Gastroesophageal sphincter (tissue), 4 donors: ENCODE measurements around the gene ACTR8. TPM values are rescaled to one million over a fixed set of nuclear protein-coding genes. Genes with fewer than 3 reads are reported as not detected.

ENCODE experiments used
- ATAC-seq: fragments of 150-250 bp; one replicate; pipeline ENCODE4 v1.9.1; 2016; ENCODE audit warnings: mild to moderate bottlenecking, moderate library complexity
- H3K27ac ChIP-seq, 4 donors: fragments of 200-600 bp; sonication (generic) in 3 of 4; 1 replicate in 3 of 4; 2 replicates in 1 of 4; pipeline ENCODE4 v1.5.1; 2016 to 2019
- H3K27me3 ChIP-seq: fragments of 200-600 bp; sonication (generic); one replicate; pipeline ENCODE4 v1.5.1; 2019
- H3K36me3 ChIP-seq, 2 donors: fragments of 200-600 bp; sonication (generic); one replicate each; pipeline ENCODE4 v1.5.1; 2019; ENCODE audit warnings: control low read depth in 1 of 2
- H3K4me1 ChIP-seq, 3 donors: fragments of 200-600 bp; sonication (generic); 1 replicate in 2 of 3; 2 replicates in 1 of 3; pipeline ENCODE4 v1.5.1; 2016 to 2019; ENCODE audit warnings: control low read depth in 2 of 3
- H3K4me3 ChIP-seq, 2 donors: fragments of 200-600 bp; sonication (generic); one replicate each; pipeline ENCODE4 v1.5.1; 2019; ENCODE audit warnings: mild to moderate bottlenecking in 1 of 2, moderate library complexity in 1 of 2
- H3K9me3 ChIP-seq, 3 donors: fragments of 200-600 bp; sonication (generic); one replicate each; pipeline ENCODE4 v1.5.1; 2017 to 2019; ENCODE audit warnings: control low read depth in 2 of 3
- EP300 ChIP-seq: sonication (generic); formaldehyde crosslinking; IDR thresholded peaks from one replicate; pipeline ENCODE4 v1.6.1; 2017; ENCODE audit warnings: antibody characterized with exemption, mild to moderate bottlenecking
- POLR2A ChIP-seq, 2 donors: fragments of 450-650 bp; IDR thresholded peaks; one replicate each; pipeline ENCODE4 v1.6.1; 2017; ENCODE audit warnings: antibody characterized with exemption in 2 of 2, mild to moderate bottlenecking in 2 of 2, moderate library complexity in 1 of 2
- POLR2AphosphoS5 ChIP-seq: sonication (generic); formaldehyde crosslinking; IDR thresholded peaks from one replicate; pipeline ENCODE4 v1.6.1; 2017; ENCODE audit warnings: antibody characterized with exemption
- WGBS, 2 donors: methylation state at CpG; one replicate each; pipeline ENCODE4 v1.1.5; 2018; ENCODE audit warnings: low coverage in 1 of 2; 5-methylcytosine and 5-hydroxymethylcytosine counted together
- total RNA-seq, 4 donors: library from RNA; depleted of rRNA; stranded (reverse); fragments of >200 nt; gene quantifications; one replicate each; pipeline ENCODE4 v1.1.0, GENCODE V29; 2016
- TF ChIP-seq, protein P1 (sequence below), 4 experiments: fragments of 200-600 bp in 2 of 4; fragments of 450-650 bp in 2 of 4; sonication (generic) in 1 of 4; IDR thresholded peaks; one replicate each; pipeline ENCODE4 v1.5.1; 2017 to 2019; ENCODE audit warnings: antibody characterized with exemption in 4 of 4, mild to moderate bottlenecking in 2 of 4, moderate library complexity in 2 of 4

ACTR8 gene
- total RNA-seq, 4 donors from 2014 or later, result 22.4 to 26.8 (median 25.7) TPM

DNA sequence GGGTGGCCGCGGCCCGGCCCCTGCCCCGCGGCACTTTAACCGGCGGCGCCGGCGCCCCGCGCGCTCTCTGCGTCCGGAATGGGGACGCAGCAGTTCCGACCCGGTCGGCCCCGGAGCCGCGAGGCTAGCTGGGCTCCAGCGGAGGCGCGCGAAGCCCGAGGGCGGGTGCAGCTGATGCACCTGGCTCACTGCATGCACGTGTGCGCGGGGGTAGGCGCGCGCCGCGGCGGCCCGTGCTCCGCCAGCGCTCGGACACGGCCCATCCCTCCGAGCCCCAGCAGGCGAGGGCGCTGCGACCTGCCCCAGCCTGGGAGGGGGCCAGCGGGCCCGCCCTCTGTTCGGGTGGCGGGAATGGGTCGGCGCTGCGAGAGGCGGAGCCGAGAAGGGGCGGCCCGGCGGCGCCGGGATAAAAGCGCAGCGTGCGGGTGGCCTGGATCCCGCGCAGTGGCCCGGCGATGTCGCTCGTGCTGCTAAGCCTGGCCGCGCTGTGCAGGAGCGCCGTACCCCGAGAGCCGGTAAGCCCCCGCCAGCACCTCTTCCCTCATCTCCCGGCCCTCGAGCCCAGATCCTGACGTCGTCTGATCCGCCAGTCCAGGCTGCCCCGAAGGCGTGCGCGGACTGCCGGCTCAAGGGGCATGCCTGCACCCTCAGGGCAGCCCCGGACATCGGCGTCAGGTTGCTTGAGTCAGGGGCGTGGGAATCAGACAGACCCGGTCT is 35.7 kb downstream of the ACTR8 start, which contains the start of the genes CHDH and IL17RB:
TSS of gene CHDH (minus strand) at position 286 of the 717 bp plus-strand sequence. CDS start 22,411 bp downstream, outside the sequence.
TSS of gene IL17RB (plus strand) at position 435 of the 717 bp plus-strand sequence. CDS start at position 456, 21 bp downstream.
- H3K4me1 ChIP-seq, result peaks cover 0 to 27% (median 4%) of the 10 kb centered on the region in 3 donors
- ATAC-seq, result peak; percentile 82
- WGBS, 2 donors, result 0 to 1% methylated on average over 7 to 12 of the region's 91 CpGs
- no peaks in the 10 kb centered on the region for H3K36me3 ChIP-seq
- no peak for TF ChIP-seq POLR2AphosphoS5
- TF ChIP-seq, protein P1, sequence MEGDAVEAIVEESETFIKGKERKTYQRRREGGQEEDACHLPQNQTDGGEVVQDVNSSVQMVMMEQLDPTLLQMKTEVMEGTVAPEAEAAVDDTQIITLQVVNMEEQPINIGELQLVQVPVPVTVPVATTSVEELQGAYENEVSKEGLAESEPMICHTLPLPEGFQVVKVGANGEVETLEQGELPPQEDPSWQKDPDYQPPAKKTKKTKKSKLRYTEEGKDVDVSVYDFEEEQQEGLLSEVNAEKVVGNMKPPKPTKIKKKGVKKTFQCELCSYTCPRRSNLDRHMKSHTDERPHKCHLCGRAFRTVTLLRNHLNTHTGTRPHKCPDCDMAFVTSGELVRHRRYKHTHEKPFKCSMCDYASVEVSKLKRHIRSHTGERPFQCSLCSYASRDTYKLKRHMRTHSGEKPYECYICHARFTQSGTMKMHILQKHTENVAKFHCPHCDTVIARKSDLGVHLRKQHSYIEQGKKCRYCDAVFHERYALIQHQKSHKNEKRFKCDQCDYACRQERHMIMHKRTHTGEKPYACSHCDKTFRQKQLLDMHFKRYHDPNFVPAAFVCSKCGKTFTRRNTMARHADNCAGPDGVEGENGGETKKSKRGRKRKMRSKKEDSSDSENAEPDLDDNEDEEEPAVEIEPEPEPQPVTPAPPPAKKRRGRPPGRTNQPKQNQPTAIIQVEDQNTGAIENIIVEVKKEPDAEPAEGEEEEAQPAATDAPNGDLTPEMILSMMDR (IDR thresholded peaks at IDR 0.05), result peak in 1 of 4 experiments; percentile 18
- TF ChIP-seq EP300, result no peak
- no peak for TF ChIP-seq POLR2A (IDR thresholded peaks at IDR 0.05)
- H3K27ac ChIP-seq, result peak within 1 kb of the TSS in 3 of 4 donors; percentile 44 to 81 (median 74)
- no peaks in the 10 kb centered on the region for H3K9me3 ChIP-seq
- peaks cover 29% of the 10 kb centered on the region for H3K27me3 ChIP-seq
- peak within 1 kb of the TSS; percentile 42 to 80 for H3K4me3 ChIP-seq

DNA sequence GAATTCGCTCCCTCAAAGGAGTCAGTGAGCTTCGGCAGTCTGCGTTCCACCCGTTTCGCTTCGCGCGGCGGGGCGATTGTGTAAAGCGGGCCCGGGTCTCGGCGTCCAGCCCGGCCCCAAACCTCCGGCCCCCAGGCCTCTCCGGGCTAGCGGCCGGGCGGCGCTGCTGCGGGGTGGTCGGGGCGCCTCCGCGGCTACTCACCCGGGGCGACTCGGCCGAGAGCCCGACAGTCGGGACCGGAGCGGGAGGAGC is 36.1 kb downstream of the ACTR8 start:
- Histone ChIP-seq H3K4me1 (peaks cover 0 to 24% (median 4%) of the 10 kb centered on the region in 3 donors), H3K4me3 (peak overlapping the region; percentile 42 to 80), H3K9me3 (no peaks in the 10 kb centered on the region), H3K27me3 (peaks cover 29% of the 10 kb centered on the region), H3K27ac (peak overlapping the region in 3 of 4 donors; percentile 44 to 81 (median 74)), H3K36me3 (no peaks in the 10 kb centered on the region)
- ATAC-seq, result peak; percentile 35
- WGBS, 2 donors, result no CpG with 5 or more reads among the region's 34 CpGs
- no peak for TF ChIP-seq EP300
- no peak for TF ChIP-seq POLR2A (IDR thresholded peaks at IDR 0.05)
- TF ChIP-seq, protein P1 (IDR thresholded peaks at IDR 0.05), result no peak
- TF ChIP-seq POLR2AphosphoS5, result no peak

DNA sequence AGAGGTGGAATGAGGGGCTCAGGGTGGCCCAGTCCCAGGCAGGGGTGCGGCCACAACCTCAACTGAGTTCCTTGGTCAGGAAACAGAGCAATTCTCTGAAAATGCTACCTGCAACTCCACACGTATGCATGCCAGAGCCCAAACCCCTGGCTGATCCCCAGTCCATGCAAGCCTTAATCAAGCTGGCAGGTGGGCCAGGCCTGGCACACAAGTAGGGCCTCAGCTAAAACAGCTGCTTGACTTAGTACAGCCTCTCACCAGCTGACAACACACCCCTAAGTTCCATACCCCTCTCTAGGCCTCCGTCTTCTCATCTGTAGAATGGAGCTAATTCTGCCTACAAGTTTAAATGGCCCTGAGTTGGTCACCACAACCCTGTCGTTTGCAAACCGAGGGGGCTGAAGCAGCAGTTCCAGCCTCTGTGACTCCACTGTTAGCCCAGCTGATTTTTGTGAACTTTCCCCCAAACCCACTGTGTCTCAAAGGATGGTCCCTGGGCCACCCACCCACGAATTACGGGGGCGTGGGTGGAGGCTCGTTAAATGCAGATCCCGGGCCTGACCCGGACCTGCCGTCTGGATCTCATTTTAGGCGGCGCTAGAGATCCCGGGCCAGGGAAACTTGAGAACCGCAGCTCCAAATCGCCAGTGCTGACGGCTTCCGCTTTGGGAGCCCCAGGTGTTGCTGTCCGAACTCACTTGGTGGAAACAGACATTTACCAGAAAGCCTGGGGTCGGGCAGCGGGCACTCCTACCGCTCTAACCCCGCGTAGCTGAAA is 36.7 kb downstream of the ACTR8 start:
- peaks cover 29% of the 10 kb centered on the region for H3K27me3 ChIP-seq
- H3K27ac ChIP-seq, result peak overlapping the region in 3 of 4 donors; percentile 44 to 81 (median 74)
- H3K4me3 ChIP-seq, result peak overlapping the region; percentile 42 to 80
- H3K36me3 ChIP-seq, result no peaks in the 10 kb centered on the region
- ATAC-seq, result peak; percentile 53
- H3K4me1 ChIP-seq, result peaks cover 0 to 22% (median 4%) of the 10 kb centered on the region in 3 donors
- 15 to 60% methylated on average over 1 to 8 of the region's 25 CpGs for WGBS, 2 donors
- no peak for TF ChIP-seq EP300
- TF ChIP-seq, protein P1 (IDR thresholded peaks at IDR 0.05), result peak in 3 of 4 experiments; percentile 11 to 44 (median 26)
- H3K9me3 ChIP-seq, result no peaks in the 10 kb centered on the region

- H3K36me3 ChIP-seq, result no peaks in the 10 kb centered on the region
- H3K9me3 ChIP-seq, result no peaks in the 10 kb centered on the region
- 89% methylated on average over 5 of the region's 9 CpGs; no CpG with 5 or more reads in 1 of the 2 donors for WGBS, 2 donors
- H3K27me3 ChIP-seq, result peaks cover 29% of the 10 kb centered on the region
- H3K4me3 ChIP-seq, result no peak overlapping the region
- no peak overlapping the region for H3K27ac ChIP-seq
- peaks cover 0 to 22% (median 4%) of the 10 kb centered on the region in 3 donors for H3K4me1 ChIP-seq
- ATAC-seq, result no peak
- TF ChIP-seq, protein P1 (IDR thresholded peaks at IDR 0.05), result no peak
- TF ChIP-seq POLR2A (IDR thresholded peaks at IDR 0.05) (no peak), POLR2AphosphoS5 (no peak), EP300 (no peak)
These were observed 37.5 kb downstream of the ACTR8 start for GRCh38 chr3:53844262-53845102.
